K562 (cell line): ENCODE data around the gene FILIP1. TPM values are rescaled to one million over a fixed set of nuclear protein-coding genes. Genes with fewer than 3 reads are reported as not detected.

Experiments
- ATAC-seq: fragments of 200-7000 bp; cut with Tn5 transposase; 3 replicates; pipeline ENCODE4 v1.9.1; 2020; ENCODE audit warnings: moderate library complexity
- BruUV-seq: library from RNA; stranded (reverse); fragments of 400-500 nt; replicated peaks from 2 replicates; lab custom pipeline; 2021; lab: Mats Ljungman, UMichigan
- CTCF ChIA-PET: fragments of 300-600 bp; formaldehyde crosslinking; extraction: SDS; loops from one replicate; lab custom pipeline; 2021; ENCODE audit warnings: low intra/inter-chr PET ratio; lab: Yijun Ruan, JAX
- POLR2A ChIA-PET: fragments of 300-600, 350-650 bp; sonication (Branson Sonifier 250); formaldehyde crosslinking; extraction: SDS; loops from one replicate; lab custom pipeline; 2021; ENCODE audit warnings: antibody characterized with exemption, inconsistent platforms; lab: Yijun Ruan, JAX
- DNase-seq, 4 experiments: peaks; one replicate each; pipeline versions ENCODE4 v3.0.0 to v3.0.0-alpha.2; 2011 to 2018; ENCODE audit warnings: low spot score in 3 of 4, mixed read lengths in 3 of 4; ENCODE audit errors: extremely low read depth in 1 of 4
- FAIRE-seq: peaks from 2 replicates; lab custom pipeline; 2011; peaks lifted over from hg19 to GRCh38; lab: Jason Lieb, UNC
- H2AFZ ChIP-seq: 2 replicates; pipeline ENCODE4 v1.6.0; 2011; ENCODE audit warnings: low read depth, low read length, control low read depth, inconsistent platforms
- H3K27ac ChIP-seq: fragments of 200-600 bp; 3 replicates; pipeline ENCODE4 v1.8.0; 2011; ENCODE audit warnings: low read depth, mild to moderate bottlenecking, control low read depth, inconsistent platforms, low read length, moderate library complexity, mixed read lengths; ENCODE audit errors: extremely low read depth
- H3K27me3 ChIP-seq, 2 experiments: fragments of 300-600 bp in 1 of 2; 2 replicates in 1 of 2; 3 replicates in 1 of 2; pipeline versions ENCODE4 v1.6.0 to v1.8.0; 2011; ENCODE audit warnings: inconsistent platforms in 2 of 2, low read length in 2 of 2, mild to moderate bottlenecking in 1 of 2, mixed read lengths in 1 of 2, moderate library complexity in 1 of 2; ENCODE audit not compliant: control insufficient read depth in 2 of 2, insufficient read depth in 2 of 2
- H3K36me3 ChIP-seq: fragments of 300-600 bp; 3 replicates; pipeline ENCODE4 v1.8.0; 2011; ENCODE audit warnings: mild to moderate bottlenecking, low read length, inconsistent platforms; ENCODE audit not compliant: control insufficient read depth, insufficient read depth
- H3K4me1 ChIP-seq, 2 experiments: fragments of 200-600 bp in 1 of 2; replicated peaks in 1 of 2; 2 replicates in 1 of 2; 3 replicates in 1 of 2; pipeline versions ENCODE4 v1.5.1 to v1.8.0; 2011; ENCODE audit warnings: inconsistent platforms in 2 of 2, low read length in 2 of 2, mild to moderate bottlenecking in 1 of 2, mixed read lengths in 1 of 2, moderate library complexity in 1 of 2; ENCODE audit not compliant: control insufficient read depth in 2 of 2, insufficient read depth in 2 of 2
- H3K4me2 ChIP-seq: 2 replicates; pipeline ENCODE4 v1.6.1; 2011; ENCODE audit warnings: low read length, control low read depth, inconsistent platforms, mixed read lengths; ENCODE audit not compliant: insufficient read depth
- H3K4me3 ChIP-seq: fragments of 200-600 bp; sonication (generic), shearing (Covaris generic); 2 replicates; pipeline ENCODE4 v1.5.1; 2016; ENCODE audit warnings: control low read depth, inconsistent platforms
- H3K79me2 ChIP-seq: fragments of 200-600 bp; 3 replicates; pipeline ENCODE4 v1.8.0; 2011; ENCODE audit warnings: low read length, inconsistent platforms; ENCODE audit not compliant: control insufficient read depth, insufficient read depth
- H3K9ac ChIP-seq, 2 experiments: 2 replicates each; pipeline versions ENCODE4 v1.6.0 to v1.6.1; 2011; ENCODE audit warnings: low read depth in 2 of 2, low read length in 2 of 2, control low read depth in 1 of 2, inconsistent platforms in 1 of 2, mild to moderate bottlenecking in 1 of 2, mixed read lengths in 1 of 2; ENCODE audit not compliant: insufficient read depth in 1 of 2
- H3K9me1 ChIP-seq: one replicate; pipeline ENCODE4 v1.6.0; 2011; ENCODE audit warnings: inconsistent platforms, mild to moderate bottlenecking, low read length, moderate library complexity; ENCODE audit not compliant: control insufficient read depth, insufficient read depth
- H3K9me3 ChIP-seq: replicated peaks from 2 replicates; pipeline ENCODE4 v1.5.1; 2011; ENCODE audit warnings: low read depth, low read length, inconsistent platforms; ENCODE audit not compliant: control insufficient read depth, insufficient read depth
- H4K20me1 ChIP-seq: replicated peaks from 2 replicates; pipeline ENCODE4 v1.6.1; 2011; ENCODE audit warnings: low read length, inconsistent platforms, mixed read lengths; ENCODE audit not compliant: control insufficient read depth, insufficient read depth
- ADNP ChIP-seq: fragments of 200-800 bp; sonication (Bioruptor generic); IDR thresholded peaks from 2 replicates; pipeline ENCODE4 v1.6.1; 2016; ENCODE audit warnings: missing genetic modification characterization, missing compliant biosample characterization
- CHCHD3 ChIP-seq: fragments of 250-450 bp; sonication (Bioruptor Pico); IDR thresholded peaks from 2 replicates; pipeline ENCODE4 v2.1.2; 2022; ENCODE audit warnings: mild to moderate bottlenecking
- EGR1 ChIP-seq: fragments of 450-650 bp; conservative IDR thresholded peaks from 2 replicates; pipeline ENCODE4 v1.6.1; 2017; ENCODE audit warnings: mild to moderate bottlenecking
- FOXM1 ChIP-seq, 2 experiments: fragments of 450-650 bp in 1 of 2; sonication (generic) in 1 of 2; formaldehyde crosslinking in 1 of 2; IDR thresholded peaks; 2 replicates each; pipeline versions ENCODE4 v1.6.1 to v1.9.0; 2017 to 2022; ENCODE audit warnings: low read depth in 2 of 2, mild to moderate bottlenecking in 2 of 2, missing genetic modification reagents in 1 of 2, moderate library complexity in 1 of 2
- MAX ChIP-seq: sonication (generic); formaldehyde crosslinking; IDR thresholded peaks from 2 replicates; pipeline ENCODE4 v1.9.0; 2022; ENCODE audit warnings: mild to moderate bottlenecking, missing genetic modification reagents
- RAD21 ChIP-seq, 2 experiments: fragments of 250-450 bp in 1 of 2; fragments of 450-650 bp in 1 of 2; sonication (Bioruptor Pico) in 1 of 2; formaldehyde crosslinking in 1 of 2; IDR thresholded peaks in 1 of 2; conservative IDR thresholded peaks in 1 of 2; 2 replicates each; pipeline versions ENCODE4 v1.4.0 to v1.8.0; 2020 to 2022; ENCODE audit warnings: mild to moderate bottlenecking in 2 of 2, moderate library complexity in 1 of 2
- REST ChIP-seq, 2 experiments: fragments of 450-650 bp; formaldehyde crosslinking in 1 of 2; IDR thresholded peaks; 2 replicates each; pipeline versions ENCODE4 v1.4.0 to v1.6.1; 2014 to 2020; ENCODE audit warnings: mild to moderate bottlenecking in 2 of 2, borderline replicate concordance in 1 of 2, low read depth in 1 of 2
- RFX7 ChIP-seq: fragments of 250-450 bp; sonication (Bioruptor Pico); IDR thresholded peaks from 2 replicates; pipeline ENCODE4 v1.5.1; 2021; ENCODE audit warnings: mild to moderate bottlenecking
- SMAD3 ChIP-seq: fragments of 450-650 bp; formaldehyde crosslinking; conservative IDR thresholded peaks from 2 replicates; pipeline ENCODE4 v1.4.0; 2020; ENCODE audit warnings: mild to moderate bottlenecking
- TARDBP ChIP-seq: fragments of 450-650 bp; IDR thresholded peaks from 2 replicates; pipeline ENCODE4 v1.6.1; 2016
- ZNF12 ChIP-seq: sonication (generic); formaldehyde crosslinking; IDR thresholded peaks from 2 replicates; pipeline ENCODE4 v1.4.0; 2020; ENCODE audit warnings: mild to moderate bottlenecking, missing genetic modification reagents
- ZNF384 ChIP-seq: IDR thresholded peaks from 2 replicates; pipeline ENCODE4 v1.6.1; 2012; ENCODE audit warnings: low read depth, low read length, improper control_type of control experiment
- ZNF707 ChIP-seq: fragments of 250-450 bp; sonication (Bioruptor Pico); conservative IDR thresholded peaks from 2 replicates; pipeline ENCODE4 v1.8.0; 2022; ENCODE audit warnings: inconsistent platforms, mild to moderate bottlenecking, moderate library complexity
- WGBS: fragments of 100-300 bp; shearing (Covaris generic); methylation state at CpG from one replicate; pipeline ENCODE4 v1.1.6; 2016; ENCODE audit warnings: low coverage, mixed read lengths; ENCODE audit not compliant: insufficient coverage; ENCODE audit errors: missing lambda C conversion rate; 5-methylcytosine and 5-hydroxymethylcytosine counted together
- in situ Hi-C: fragments of 300-500 bp; cut with MboI; formaldehyde crosslinking; loops from 4 replicates; pipeline ENCODE4 v1.15.0; 2018; ENCODE audit warnings: inconsistent platforms, mixed read lengths
- intact Hi-C: fragments of 100-400 bp; cut with micrococcal nuclease; formaldehyde crosslinking; loops from 2 replicates; pipeline ENCODE4 v1.14.2; 2022
- polyA plus RNA-seq, 8 experiments: library from polyadenylated mRNA; depleted of rRNA in 4 of 8; stranded (reverse) in 5 of 8; unstranded in 3 of 8; fragments of >200 nt; fragmentation: Nextera tagmentation in 2 of 8; fragmentation: Illumina TruSeq in 1 of 8; extraction: Ambion mirVana in 2 of 8; extraction: Trizol in 1 of 8; gene quantifications; 2 replicates each; pipeline versions ENCODE4 v1.2.1 to v1.2.3, GENCODE V29; 2011 to 2014; ENCODE audit warnings: inconsistent platforms in 1 of 8, missing spikeins in 1 of 8
- total RNA-seq, 7 experiments: library from RNA; depleted of rRNA in 6 of 7; stranded (reverse); fragments of >200 nt in 6 of 7; fragmentation: Illumina TruSeq in 2 of 7; extraction: Trizol in 2 of 7; gene quantifications; 2 replicates each; pipeline versions ENCODE4 v1.2.1 to v1.2.3, GENCODE V29; 2011 to 2021; ENCODE audit warnings: low replicate concordance in 1 of 7

Gene FILIP1
- total and polyA plus RNA-seq, 9 of the 15 experiments (the other 6 are each of a cell fraction or from before 2014, with no cell fraction given) = 0.03 to 0.25 (median 0.10) TPM; not detected in 1

- DNase-seq = peak in 2 of 4 experiments; percentile 15 to 43
- CTCF ChIA-PET = interaction anchor here (0.6 kb wide), 1 partner anchor 136 kb away, joined by 3 read pairs; no protein-coding TSS in a partner anchor
- Histone ChIP-seq H3K4me1 (no peaks in the 10 kb centered on the region), H3K27ac (no peak overlapping the region), H3K9me3 (no peaks in the 10 kb centered on the region), H4K20me1 (no peaks in the 10 kb centered on the region), H3K4me3 (no peak overlapping the region), H3K9me1 (no peaks in the 10 kb centered on the region), H3K79me2 (no peaks in the 10 kb centered on the region), H2AFZ (no peak overlapping the region), H3K4me2 (no peak overlapping the region), H3K9ac (no peak overlapping the region), H3K36me3 (no peaks in the 10 kb centered on the region), H3K27me3 (no peaks in the 10 kb centered on the region)
- POLR2A ChIA-PET = interaction anchor here (1.0 kb wide), 1 partner anchor 31 kb away, joined by 3 read pairs; no protein-coding TSS in a partner anchor
- in situ Hi-C loops = no loop called here
- intact Hi-C loops = loop anchor here (5.0 kb wide), 2 partner anchors 71 to 159 kb away; no protein-coding TSS in a partner anchor
- peak; percentile 37 for FAIRE-seq
- 7% methylated on average over 6 of the region's 6 CpGs for WGBS
- peak; percentile 93 for ATAC-seq
- BruUV-seq = no TSS peak
- no peak for TF ChIP-seq RFX7 (CRISPR knock-in tag)
- TF ChIP-seq MAX = no peak
- no peak for TF ChIP-seq ZNF384
- TF ChIP-seq CHCHD3 (CRISPR knock-in tag) = no peak
- TF ChIP-seq RAD21 (CRISPR knock-in tag; conservative IDR thresholded peaks at IDR 0.05 in 1 of 2, IDR thresholded peaks at IDR 0.05 in 1 of 2) = peak; percentile 30 to 64
- TF ChIP-seq ADNP = no peak
- no peak for TF ChIP-seq ZNF707 (CRISPR knock-in tag)
- no peak for TF ChIP-seq TARDBP
- no peak for TF ChIP-seq SMAD3
- TF ChIP-seq REST (IDR thresholded peaks at IDR 0.05; ENCODE audit: borderline replicate concordance) = peak; percentile 47; the same call in 1 of the 2 replicates
- no peak for TF ChIP-seq REST (CRISPR knock-in tag; IDR thresholded peaks at IDR 0.05; ENCODE audit: low read depth)
- no peak for TF ChIP-seq EGR1
- no peak for TF ChIP-seq FOXM1 (IDR thresholded peaks at IDR 0.05; ENCODE audit: low read depth)
- TF ChIP-seq FOXM1 (CRISPR knock-in tag; IDR thresholded peaks at IDR 0.05; ENCODE audit: low read depth) = no peak
- no peak for TF ChIP-seq ZNF12 (CRISPR knock-in tag)
Measured at GRCh38 chr6:75368151-75368779, 125.3 kb downstream of the FILIP1 start.
